ENCODE measurements around the gene TAGLN.

GRCh38 chr11:117229411-117229810 is 30.2 kb downstream of the TAGLN start:
- TF ChIP-seq CTCF (IDR thresholded peaks at IDR 0.05; ENCODE audit: low read depth, low read length) (no peak), EZH2phosphoT487 (IDR thresholded peaks at IDR 0.05; ENCODE audit: low read depth) (no peak)

All from OCI-LY3 (cell line).